ENCODE data around the gene CACNA1H.
"Not testable (repeated sequence)": the region's sequence is repeated elsewhere in the genome, so short reads cannot be mapped to it uniquely, and the experiment has no call there.

CACNA1H gene

GRCh38 chr16:1213796-1214372, 61.0 kb downstream of the CACNA1H start:
- no peak for DNase-seq

GRCh38 chr16:1214719-1215118, 61.8 kb downstream of the CACNA1H start:
- no peak for DNase-seq

- no peak for DNase-seq
Observed at GRCh38 chr16:1215574-1216295, 62.8 kb downstream of the CACNA1H start.

- DNase-seq: no peak
Observed at GRCh38 chr16:1216296-1216619, 63.4 kb downstream of the CACNA1H start.

GRCh38 chr16:1216681-1217400, 63.9 kb downstream of the CACNA1H start:
- no peak for DNase-seq

- no peak for DNase-seq
Observed at GRCh38 chr16:1217526-1217925, 64.6 kb downstream of the CACNA1H start.

- no peak for DNase-seq
Observed at GRCh38 chr16:1218061-1218929, 65.4 kb downstream of the CACNA1H start.

GRCh38 chr16:1218930-1219611, 66.2 kb downstream of the CACNA1H start:
- no peak for DNase-seq

GRCh38 chr16:1220098-1220728, 67.3 kb downstream of the CACNA1H start:
- DNase-seq: no peak

- DNase-seq: no peak
Observed at GRCh38 chr16:1220841-1221627, 68.1 kb downstream of the CACNA1H start.

GRCh38 chr16:1221628-1222552, 69.0 kb downstream of the CACNA1H start:
- no peak for DNase-seq

- no peak for DNase-seq
Observed at GRCh38 chr16:1222553-1223354, 69.8 kb downstream of the CACNA1H start.

GRCh38 chr16:1223355-1224214, 70.7 kb downstream of the CACNA1H start:
- DNase-seq: no peak

GRCh38 chr16:1224558-1224957, 71.7 kb downstream of the CACNA1H start:
- DNase-seq: no peak

- no peak for DNase-seq
Observed at GRCh38 chr16:1225051-1225451, 72.1 kb downstream of the CACNA1H start, which contains the start of gene TPSG1. Gene TPSG1, minus strand, starts transcription at chr16:1225268. Its CDS starts 16 bp downstream, at chr16:1225252.

- not testable (repeated sequence) for DNase-seq
Observed at GRCh38 chr16:1225728-1226311, 72.9 kb downstream of the CACNA1H start.

GRCh38 chr16:1226692-1227091, 73.8 kb downstream of the CACNA1H start:
- not testable (repeated sequence) for DNase-seq
